Keratinocyte (primary cell): ENCODE results near the gene IGF1. TPM values are rescaled to one million over a fixed set of nuclear protein-coding genes. Genes with fewer than 3 reads are reported as not detected.

Source experiments
- DNase-seq: peaks from one replicate; pipeline ENCODE4 v3.0.0-alpha.2; 2011; ENCODE audit warnings: low read depth, missing footprints, low spot score
- FAIRE-seq: peaks from 2 replicates; lab custom pipeline; 2011; peaks lifted over from hg19 to GRCh38; lab: Jason Lieb, UNC
- H2AFZ ChIP-seq: 2 replicates; pipeline ENCODE4 v1.6.0; 2012; ENCODE audit warnings: low read length, control low read depth, inconsistent platforms; ENCODE audit not compliant: control insufficient read depth
- H3K27ac ChIP-seq: 2 replicates; pipeline ENCODE4 v1.5.1; 2011; ENCODE audit warnings: low read length; ENCODE audit not compliant: control insufficient read depth, insufficient read depth
- H3K27me3 ChIP-seq: 3 replicates; pipeline ENCODE4 v1.6.0; 2011; ENCODE audit warnings: low read length; ENCODE audit not compliant: control insufficient read depth, insufficient read depth; ENCODE audit errors: extremely low read depth
- H3K36me3 ChIP-seq, 2 experiments: 2 replicates in 1 of 2; 3 replicates in 1 of 2; pipeline ENCODE4 v1.5.1; 2011; ENCODE audit warnings: low read length in 2 of 2, mild to moderate bottlenecking in 1 of 2; ENCODE audit not compliant: control insufficient read depth in 2 of 2, insufficient read depth in 2 of 2; ENCODE audit errors: extremely low read depth in 1 of 2
- H3K4me1 ChIP-seq: 3 replicates; pipeline ENCODE4 v1.5.1; 2011; ENCODE audit warnings: low read length; ENCODE audit not compliant: control insufficient read depth, insufficient read depth; ENCODE audit errors: extremely low read depth
- H3K4me2 ChIP-seq: 3 replicates; pipeline ENCODE4 v1.6.0; 2011; ENCODE audit warnings: low read depth, low read length; ENCODE audit not compliant: control insufficient read depth, insufficient read depth; ENCODE audit errors: extremely low read depth
- H3K4me3 ChIP-seq, 3 experiments: fragments of 200-600 bp in 1 of 3; sonication (generic) in 1 of 3; 2 replicates in 2 of 3; 3 replicates in 1 of 3; pipeline ENCODE4 v1.5.1; 2011 to 2016; ENCODE audit warnings: low read length in 3 of 3, mild to moderate bottlenecking in 3 of 3, control low read depth in 2 of 3, inconsistent platforms in 1 of 3, low read depth in 1 of 3, mixed read lengths in 1 of 3, mixed run types in 1 of 3, moderate library complexity in 1 of 3; ENCODE audit not compliant: control insufficient read depth in 2 of 3, insufficient read depth in 2 of 3; ENCODE audit errors: extremely low read depth in 1 of 3
- H3K79me2 ChIP-seq: 2 replicates; pipeline ENCODE4 v1.6.0; 2012; ENCODE audit warnings: low read length; ENCODE audit not compliant: control insufficient read depth, insufficient read depth
- H3K9ac ChIP-seq: 3 replicates; pipeline ENCODE4 v1.6.0; 2011; ENCODE audit warnings: low read length; ENCODE audit not compliant: control insufficient read depth, insufficient read depth; ENCODE audit errors: extremely low read depth
- H3K9me1 ChIP-seq: 3 replicates; pipeline ENCODE4 v1.6.0; 2011; ENCODE audit warnings: low read length; ENCODE audit not compliant: control insufficient read depth, insufficient read depth; ENCODE audit errors: extremely low read depth
- H3K9me3 ChIP-seq: 2 replicates; pipeline ENCODE4 v1.5.1; 2012; ENCODE audit warnings: low read depth, low read length; ENCODE audit not compliant: control insufficient read depth
- H4K20me1 ChIP-seq: 3 replicates; pipeline ENCODE4 v1.6.0; 2011; ENCODE audit warnings: low read length; ENCODE audit not compliant: control insufficient read depth, insufficient read depth; ENCODE audit errors: extremely low read depth
- CTCF ChIP-seq, 3 experiments: IDR thresholded peaks in 1 of 3; conservative IDR thresholded peaks in 1 of 3; optimal IDR thresholded peaks in 1 of 3; 2 replicates in 2 of 3; 3 replicates in 1 of 3; pipeline versions ENCODE3 to v1.5.1; 2011; ENCODE audit warnings: low read length in 3 of 3, mild to moderate bottlenecking in 3 of 3, moderate library complexity in 2 of 3, control low read depth in 1 of 3, inconsistent platforms in 1 of 3; ENCODE audit not compliant: insufficient read depth in 2 of 3; ENCODE audit errors: extremely low read depth in 1 of 3
- EZH2 ChIP-seq: IDR thresholded peaks from one replicate; pipeline ENCODE4 v1.6.1; 2012; ENCODE audit warnings: inconsistent platforms, mild to moderate bottlenecking, low read length, moderate library complexity
- dilution Hi-C: fragments of 300-500 bp; cut with MboI; formaldehyde crosslinking; loops from one replicate; pipeline ENCODE4 v1.7.0; 2020; ENCODE audit warnings: low sequenced_read_pairs; ENCODE audit not compliant: extremely low pct_ligation_motif_present
- polyA plus RNA-seq, 5 experiments: library from polyadenylated mRNA; depleted of rRNA in 3 of 5; stranded (reverse) in 3 of 5; stranded (forward) in 1 of 5; unstranded in 1 of 5; fragments of >200 nt; gene quantifications; 1 replicate in 1 of 5; 2 replicates in 3 of 5; 3 replicates in 1 of 5; pipeline versions ENCODE4 v1.2.1 to v1.2.3, GENCODE V29; 2011 to 2012; ENCODE audit warnings: missing spikeins in 2 of 5, low read depth in 1 of 5, low replicate concordance in 1 of 5

IGF1 gene
- polyA plus RNA-seq, 1 donor (not counting 4 experiments of a cell fraction or from before 2014, with no cell fraction given) = not detected

- FAIRE-seq = no peak
- no peaks in the 10 kb centered on the region for H3K36me3 ChIP-seq
- dilution Hi-C loops = no loop called here
Measured at GRCh38 chr12:102518871-102519270, 38.5 kb upstream of the IGF1 start.

GRCh38 chr12:102514696-102515095, 34.3 kb upstream of the IGF1 start:
- TF ChIP-seq EZH2 (no peak), CTCF (optimal IDR thresholded peaks at IDR 0.05 in 1 of 3, IDR thresholded peaks at IDR 0.05 in 1 of 3, conservative IDR thresholded peaks at IDR 0.05 in 1 of 3; ENCODE audit: extremely low read depth in 1 of 3, insufficient read depth in 2 of 3, low read length in 3 of 3) (no peak)
- no peak overlapping the region for H3K27ac ChIP-seq
- H2AFZ ChIP-seq = no peak overlapping the region
- H3K27me3 ChIP-seq = no peaks in the 10 kb centered on the region
- H4K20me1 ChIP-seq = no peaks in the 10 kb centered on the region
- H3K4me1 ChIP-seq = no peaks in the 10 kb centered on the region
- FAIRE-seq (no peak), DNase-seq (no peak)
- no peaks in the 10 kb centered on the region for H3K9me1 ChIP-seq
- dilution Hi-C loops = no loop called here
- H3K79me2 ChIP-seq = no peaks in the 10 kb centered on the region
- H3K4me3 ChIP-seq = no peak overlapping the region
- H3K4me2 ChIP-seq = no peak overlapping the region
- H3K9ac ChIP-seq = no peak overlapping the region
- H3K9me3 ChIP-seq = no peaks in the 10 kb centered on the region
- no peaks in the 10 kb centered on the region for H3K36me3 ChIP-seq

More at GRCh38 chr12:102518871-102519270, 38.5 kb upstream of the IGF1 start:
- TF ChIP-seq EZH2 = no peak
- no peak for TF ChIP-seq CTCF (optimal IDR thresholded peaks at IDR 0.05 in 1 of 3, IDR thresholded peaks at IDR 0.05 in 1 of 3, conservative IDR thresholded peaks at IDR 0.05 in 1 of 3; ENCODE audit: extremely low read depth in 1 of 3, insufficient read depth in 2 of 3, low read length in 3 of 3)
- H3K9me3 ChIP-seq = no peaks in the 10 kb centered on the region
- no peaks in the 10 kb centered on the region for H3K9me1 ChIP-seq
- H3K4me1 ChIP-seq = no peaks in the 10 kb centered on the region
- no peak overlapping the region for H3K9ac ChIP-seq
- H3K27me3 ChIP-seq = no peaks in the 10 kb centered on the region
- H3K79me2 ChIP-seq = no peaks in the 10 kb centered on the region
- no peak overlapping the region for H2AFZ ChIP-seq
- no peak overlapping the region for H3K4me3 ChIP-seq
- H4K20me1 ChIP-seq = no peaks in the 10 kb centered on the region
- no peak for DNase-seq
- H3K4me2 ChIP-seq = no peak overlapping the region
- no peak overlapping the region for H3K27ac ChIP-seq
